Lower leg skin (tissue), 3 donors: Measurements from ENCODE around the gene TMEM86B.

Experiments used
- CTCF ChIP-seq, 3 donors: fragments of 450-650 bp; IDR thresholded peaks; one replicate each; pipeline ENCODE4 v1.5.1; 2016; ENCODE audit warnings: antibody characterized with exemption in 3 of 3, mild to moderate bottlenecking in 3 of 3, moderate library complexity in 2 of 3
- POLR2A ChIP-seq, 2 donors: fragments of 450-650 bp; IDR thresholded peaks; one replicate each; pipeline ENCODE4 v1.6.1; 2016 to 2017; ENCODE audit warnings: antibody characterized with exemption in 2 of 2, mild to moderate bottlenecking in 1 of 2, moderate library complexity in 1 of 2

- TF ChIP-seq POLR2A (IDR thresholded peaks at IDR 0.05) (no peak), CTCF (IDR thresholded peaks at IDR 0.05) (no peak)
Observed at GRCh38 chr19:55261671-55262126, 33.1 kb upstream of the TMEM86B start.
